Hair follicular keratinocyte (primary cell): ENCODE data around the gene BPIFB3. TPM values are rescaled to one million over a fixed set of nuclear protein-coding genes. Genes with fewer than 3 reads are reported as not detected.

Source experiments
- total RNA-seq: library from RNA; depleted of rRNA; stranded (reverse); fragments of >200 nt; gene quantifications from 2 replicates; pipeline ENCODE4 v1.2.3, GENCODE V29; 2015

The BPIFB3 gene
- not detected in 2 replicates for total RNA-seq

GRCh38 chr20:33053291-33054106 lies at the start of gene BPIFB3:
Gene BPIFB3, plus strand, starts transcription at chr20:33053903. Its CDS starts 1,533 bp downstream, at chr20:33055436.

GRCh38 chr20:33004141-33004751 lies 49.5 kb upstream of the BPIFB3 start, which contains the start of gene SUN5:
Gene SUN5, minus strand, starts transcription at chr20:33004433. Its CDS starts 93 bp downstream, at chr20:33004340.

GRCh38 chr20:33007376-33008335 lies 46.0 kb upstream of the BPIFB3 start, which contains the start of gene BPIFB2:
Gene BPIFB2, plus strand, starts transcription at chr20:33007704. Its CDS starts 871 bp downstream, at chr20:33008575.

GRCh38 chr20:33031531-33031930 lies 22.2 kb upstream of the BPIFB3 start, which contains the start of gene BPIFB6:
Gene BPIFB6, plus strand, starts transcription at chr20:33031648. Its CDS starts 0 bp downstream, at chr20:33031648.

GRCh38 chr20:33079259-33079658 lies 25.6 kb downstream of the BPIFB3 start, which contains the start of gene BPIFB4:
Gene BPIFB4, plus strand, starts transcription at chr20:33079643. Its CDS starts 1,884 bp downstream, at chr20:33081527.

Other genes with a start within 250 kb of the BPIFB3 start
- gene MAPRE1, start 233.9 kb upstream of the BPIFB3 start, total RNA-seq: 69.5 and 85.0 TPM in 2 replicates
- not detected in 2 replicates for gene EFCAB8, start 195.0 kb upstream of the BPIFB3 start, total RNA-seq
- gene SUN5, start 49.5 kb upstream of the BPIFB3 start, total RNA-seq: not detected in 2 replicates
- gene BPIFB2, start 46.2 kb upstream of the BPIFB3 start, total RNA-seq: not detected in 2 replicates
- not detected in 2 replicates for gene BPIFB6, start 22.3 kb upstream of the BPIFB3 start, total RNA-seq
- not detected in 2 replicates for gene BPIFB4, start 25.7 kb downstream of the BPIFB3 start, total RNA-seq
- not detected in 2 replicates for gene BPIFA2, start 114.3 kb downstream of the BPIFB3 start, total RNA-seq
- not detected in 2 replicates for gene BPIFA3, start 163.4 kb downstream of the BPIFB3 start, total RNA-seq
- not detected in 2 replicates for gene BPIFA1, start 182.1 kb downstream of the BPIFB3 start, total RNA-seq
- gene BPIFB1, start 229.3 kb downstream of the BPIFB3 start, total RNA-seq: not detected in 2 replicates